IMR-90 (cell line): ENCODE measurements around the gene GLCE. TPM values are rescaled to one million over a fixed set of nuclear protein-coding genes. Genes with fewer than 3 reads are reported as not detected.

ENCODE experiments used
- ATAC-seq: fragments of 200-7000 bp; cut with Tn5 transposase; 2 replicates; pipeline ENCODE4 v1.9.1; 2020; ENCODE audit warnings: low read depth, mild to moderate bottlenecking, moderate library complexity
- BruUV-seq: library from RNA; stranded (reverse); fragments of 400-500 nt; replicated peaks from 2 replicates; lab custom pipeline; 2021; lab: Mats Ljungman, UMichigan
- CTCF ChIA-PET: fragments of 300-600 bp; formaldehyde crosslinking; extraction: SDS; loops from one replicate; lab custom pipeline; 2021; ENCODE audit warnings: antibody characterized with exemption; lab: Yijun Ruan, JAX
- POLR2A ChIA-PET: fragments of 300-600 bp; sonication (Branson Sonifier 250); formaldehyde crosslinking; loops from one replicate; lab custom pipeline; 2022; ENCODE audit warnings: antibody characterized with exemption; ENCODE audit not compliant: unreplicated experiment; lab: Charles Lee
- DNase-seq: peaks from one replicate; pipeline ENCODE4 v3.0.0; 2013
- H2AFZ ChIP-seq: replicated peaks from 2 replicates; pipeline ENCODE3; 2013; ENCODE audit warnings: low read length, mild to moderate bottlenecking; ENCODE audit not compliant: poor library complexity
- H2AK5ac ChIP-seq: 2 replicates; pipeline ENCODE4 v1.6.1; 2013; ENCODE audit warnings: low read depth, low read length, inconsistent platforms
- H2AK9ac ChIP-seq: replicated peaks from 2 replicates; pipeline ENCODE3; 2013; ENCODE audit warnings: mild to moderate bottlenecking, low read depth, low read length, moderate library complexity; ENCODE audit not compliant: poor library complexity
- H2BK120ac ChIP-seq: 2 replicates; pipeline ENCODE4 v1.6.1; 2013; ENCODE audit warnings: low read depth, low read length, inconsistent platforms
- H2BK15ac ChIP-seq: 3 replicates; pipeline ENCODE4 v1.6.1; 2013; ENCODE audit warnings: low read depth, low read length, inconsistent platforms
- H2BK20ac ChIP-seq: 2 replicates; pipeline ENCODE4 v1.6.1; 2013; ENCODE audit warnings: low read depth, mild to moderate bottlenecking, inconsistent platforms, low read length, moderate library complexity
- H2BK5ac ChIP-seq: 2 replicates; pipeline ENCODE4 v1.6.1; 2013; ENCODE audit warnings: mild to moderate bottlenecking, low read depth, low read length, inconsistent platforms; ENCODE audit not compliant: poor library complexity, severe bottlenecking
- H3K14ac ChIP-seq: replicated peaks from 2 replicates; pipeline ENCODE4 v1.6.1; 2013; ENCODE audit warnings: low read depth, low read length, inconsistent platforms
- H3K18ac ChIP-seq: 2 replicates; pipeline ENCODE4 v1.6.1; 2013; ENCODE audit warnings: low read depth, low read length, control low read depth
- H3K23ac ChIP-seq: 2 replicates; pipeline ENCODE4 v1.6.1; 2013; ENCODE audit warnings: low read depth, low read length, inconsistent platforms
- H3K27ac ChIP-seq: 2 replicates; pipeline ENCODE4 v1.5.1; 2013; ENCODE audit warnings: mild to moderate bottlenecking, control low read depth, low read length; ENCODE audit not compliant: insufficient read depth
- H3K27me3 ChIP-seq: 2 replicates; pipeline ENCODE4 v1.6.1; 2013; ENCODE audit warnings: low read length; ENCODE audit not compliant: control insufficient read depth, insufficient read depth
- H3K36me3 ChIP-seq: 2 replicates; pipeline ENCODE4 v1.6.1; 2013; ENCODE audit warnings: low read length, mixed read lengths; ENCODE audit not compliant: control insufficient read depth, insufficient read depth
- H3K4ac ChIP-seq: 2 replicates; pipeline ENCODE4 v1.6.1; 2013; ENCODE audit warnings: low read depth, low read length, inconsistent platforms
- H3K4me1 ChIP-seq: 2 replicates; pipeline ENCODE4 v1.6.1; 2013; ENCODE audit warnings: low read length, mixed read lengths; ENCODE audit not compliant: control insufficient read depth, insufficient read depth
- H3K4me2 ChIP-seq: 2 replicates; pipeline ENCODE4 v1.6.1; 2013; ENCODE audit warnings: low read depth, mild to moderate bottlenecking, control low read depth, low read length, moderate library complexity
- H3K4me3 ChIP-seq: 2 replicates; pipeline ENCODE4 v1.5.1; 2013; ENCODE audit warnings: low read depth, mild to moderate bottlenecking, control low read depth, low read length, moderate library complexity; ENCODE audit not compliant: insufficient read depth
- H3K56ac ChIP-seq: 2 replicates; pipeline ENCODE4 v1.6.1; 2013; ENCODE audit warnings: low read length, inconsistent platforms; ENCODE audit not compliant: insufficient read depth; ENCODE audit errors: extremely low read depth
- H3K79me1 ChIP-seq, 2 experiments: 2 replicates each; pipeline ENCODE4 v1.6.1; 2013; ENCODE audit warnings: low read length in 2 of 2, inconsistent platforms in 1 of 2, low read depth in 1 of 2
- H3K9ac ChIP-seq: 2 replicates; pipeline ENCODE4 v1.6.1; 2013; ENCODE audit warnings: low read depth, low read length, control low read depth
- H3K9me1 ChIP-seq: 2 replicates; pipeline ENCODE4 v1.6.1; 2013; ENCODE audit warnings: low read length, inconsistent platforms; ENCODE audit not compliant: insufficient read depth
- H3K9me3 ChIP-seq: 2 replicates; pipeline ENCODE4 v1.6.1; 2013; ENCODE audit warnings: low read length; ENCODE audit not compliant: control insufficient read depth, insufficient read depth
- H4K20me1 ChIP-seq: 2 replicates; pipeline ENCODE4 v1.6.1; 2013; ENCODE audit warnings: low read length, inconsistent platforms; ENCODE audit not compliant: insufficient read depth
- H4K5ac ChIP-seq: 2 replicates; pipeline ENCODE4 v1.6.1; 2013; ENCODE audit warnings: mild to moderate bottlenecking, low read depth, low read length, control low read depth
- H4K8ac ChIP-seq, 2 experiments: 2 replicates each; pipeline ENCODE4 v1.6.1; 2013; ENCODE audit warnings: low read depth in 2 of 2, low read length in 2 of 2, control low read depth in 1 of 2, inconsistent platforms in 1 of 2
- H4K91ac ChIP-seq: 2 replicates; pipeline ENCODE4 v1.6.1; 2013; ENCODE audit warnings: low read depth, low read length, inconsistent platforms; ENCODE audit not compliant: insufficient read depth
- BHLHE40 ChIP-seq: fragments of 150-350 bp; IDR thresholded peaks from 2 replicates; pipeline ENCODE4 v1.6.1; 2016; ENCODE audit warnings: mild to moderate bottlenecking, low read depth, low read length
- CEBPB ChIP-seq: IDR thresholded peaks from 2 replicates; pipeline ENCODE4 v1.6.1; 2012; ENCODE audit warnings: low read depth, low read length, improper control_type of control experiment
- CHD1 ChIP-seq: IDR thresholded peaks from 2 replicates; pipeline ENCODE4 v1.6.1; 2012; ENCODE audit warnings: low read depth, low read length, improper control_type of control experiment
- CTCF ChIP-seq: conservative IDR thresholded peaks from 2 replicates; pipeline ENCODE4 v1.5.1; 2012; ENCODE audit warnings: mild to moderate bottlenecking, low read depth, low read length, improper control_type of control experiment
- FOS ChIP-seq: fragments of 150-350 bp; IDR thresholded peaks from 2 replicates; pipeline ENCODE4 v1.6.1; 2016; ENCODE audit warnings: low read depth, low read length
- MAFK ChIP-seq: IDR thresholded peaks from 2 replicates; pipeline ENCODE4 v1.6.1; 2012; ENCODE audit warnings: low read depth, low read length, improper control_type of control experiment
- MAZ ChIP-seq: IDR thresholded peaks from 2 replicates; pipeline ENCODE4 v1.6.1; 2012; ENCODE audit warnings: low read depth, mild to moderate bottlenecking, low read length, improper control_type of control experiment, moderate library complexity, borderline replicate concordance
- MXI1 ChIP-seq: IDR thresholded peaks from 2 replicates; pipeline ENCODE4 v1.6.1; 2012; ENCODE audit warnings: low read depth, mild to moderate bottlenecking, low read length, moderate library complexity, borderline replicate concordance
- NFE2L2 ChIP-seq: fragments of 150-350 bp; IDR thresholded peaks from 2 replicates; pipeline ENCODE4 v1.6.1; 2016; ENCODE audit warnings: low read depth, mild to moderate bottlenecking, low read length
- POLR2A ChIP-seq: IDR thresholded peaks from 2 replicates; pipeline ENCODE4 v1.6.1; 2012; ENCODE audit warnings: mild to moderate bottlenecking, low read depth, low read length
- RAD21 ChIP-seq: IDR thresholded peaks from 2 replicates; pipeline ENCODE4 v1.6.1; 2012; ENCODE audit warnings: low read length, improper control_type of control experiment
- RCOR1 ChIP-seq: IDR thresholded peaks from 2 replicates; pipeline ENCODE4 v1.6.1; 2012; ENCODE audit warnings: mild to moderate bottlenecking, low read length, improper control_type of control experiment; ENCODE audit not compliant: insufficient replicate concordance
- RFX5 ChIP-seq: IDR thresholded peaks from 2 replicates; pipeline ENCODE4 v1.8.0; 2012; ENCODE audit warnings: low read depth, mild to moderate bottlenecking, low read length, moderate library complexity
- SMC3 ChIP-seq: fragments of 150-350 bp; IDR thresholded peaks from 2 replicates; pipeline ENCODE4 v1.6.1; 2016; ENCODE audit warnings: low read depth, mild to moderate bottlenecking, antibody characterized with exemption, low read length, moderate library complexity
- USF2 ChIP-seq: fragments of 150-350 bp; IDR thresholded peaks from 2 replicates; pipeline ENCODE4 v1.6.1; 2017; ENCODE audit warnings: mild to moderate bottlenecking, antibody characterized with exemption, low read length, low read depth
- WGBS, 2 experiments: methylation state at CpG; one replicate each; pipeline versions ENCODE4 v1.1.5 to v1.1.7; 2013; ENCODE audit warnings: missing lambda C conversion rate in 2 of 2; ENCODE audit not compliant: insufficient read length in 1 of 2; ENCODE audit errors: extremely low coverage in 2 of 2; 5-methylcytosine and 5-hydroxymethylcytosine counted together
- dilution Hi-C: fragments of 300-500 bp; cut with HindIII; formaldehyde crosslinking; loops from one replicate; pipeline ENCODE4 v1.14.3; 2018; ENCODE audit warnings: low sequenced_read_pairs; ENCODE audit not compliant: unreplicated experiment
- in situ Hi-C: fragments of 300-500 bp; cut with MboI; formaldehyde crosslinking; loops from 3 replicates; pipeline ENCODE4 v1.14.3; 2019; ENCODE audit warnings: low sequenced_read_pairs, inconsistent platforms, mixed read lengths
- intact Hi-C: fragments of 100-400 bp; cut with micrococcal nuclease; formaldehyde crosslinking; loops from 2 replicates; pipeline ENCODE4 v1.10.0; 2022
- polyA plus RNA-seq, 3 experiments: library from polyadenylated mRNA; depleted of rRNA; stranded (reverse); fragments of >200 nt; gene quantifications; 2 replicates each; pipeline ENCODE4 v1.2.3, GENCODE V29; 2012; ENCODE audit warnings: low replicate concordance in 1 of 3
- total RNA-seq: library from RNA; depleted of rRNA; stranded (reverse); fragments of >200 nt; gene quantifications from 2 replicates; pipeline ENCODE4 v1.2.3, GENCODE V29; 2012
- TF ChIP-seq, protein P1 (sequence below): fragments of 150-350 bp; IDR thresholded peaks from 2 replicates; pipeline ENCODE4 v1.6.1; 2016; ENCODE audit warnings: low read depth, mild to moderate bottlenecking, low read length, moderate library complexity, borderline replicate concordance

The GLCE gene
- total and polyA plus RNA-seq, 2 of the 4 experiments (the other 2 are of a cell fraction), result 15.3 to 29.6 TPM

GRCh38 chr15:69149803-69150202 lies 10.6 kb upstream of the GLCE start:
- Histone ChIP-seq H3K9me3 (no peaks in the 10 kb centered on the region), H3K56ac (no peak overlapping the region), H3K9ac (no peak overlapping the region), H2BK5ac (no peak overlapping the region), H3K27ac (no peak overlapping the region), H2BK15ac (no peak overlapping the region), H3K79me1 (no peaks in the 10 kb centered on the region), H4K91ac (no peak overlapping the region), H3K4me2 (no peak overlapping the region), H4K5ac (no peak overlapping the region), H2AK5ac (no peak overlapping the region), H4K8ac (no peak overlapping the region), H2AFZ (no peak overlapping the region), H3K9me1 (peaks cover 6% of the 10 kb centered on the region), H3K18ac (no peak overlapping the region), H3K4ac (no peak overlapping the region), H3K27me3 (peaks cover 21% of the 10 kb centered on the region), H3K23ac (no peak overlapping the region), H3K4me3 (no peak overlapping the region), H3K36me3 (no peaks in the 10 kb centered on the region), H3K14ac (no peak overlapping the region), H2BK20ac (no peak overlapping the region), H4K20me1 (no peaks in the 10 kb centered on the region), H2AK9ac (no peak overlapping the region), H3K4me1 (peaks cover 9% of the 10 kb centered on the region), H2BK120ac (no peak overlapping the region)
- no TSS peak for BruUV-seq
- ChIA-PET POLR2A (no interaction called here), CTCF (no interaction called here)
- DNase-seq, result no peak
- no peak for ATAC-seq
- intact Hi-C loops, result no loop called here
- TF ChIP-seq MAZ (no peak), CEBPB (no peak), BHLHE40 (no peak), NFE2L2 (no peak), RCOR1 (no peak), USF2 (no peak), POLR2A (no peak), CHD1 (no peak), RFX5 (no peak), FOS (no peak), RAD21 (no peak), CTCF (no peak), MAFK (no peak), MXI1 (no peak), SMC3 (no peak)
- TF ChIP-seq, protein P1, sequence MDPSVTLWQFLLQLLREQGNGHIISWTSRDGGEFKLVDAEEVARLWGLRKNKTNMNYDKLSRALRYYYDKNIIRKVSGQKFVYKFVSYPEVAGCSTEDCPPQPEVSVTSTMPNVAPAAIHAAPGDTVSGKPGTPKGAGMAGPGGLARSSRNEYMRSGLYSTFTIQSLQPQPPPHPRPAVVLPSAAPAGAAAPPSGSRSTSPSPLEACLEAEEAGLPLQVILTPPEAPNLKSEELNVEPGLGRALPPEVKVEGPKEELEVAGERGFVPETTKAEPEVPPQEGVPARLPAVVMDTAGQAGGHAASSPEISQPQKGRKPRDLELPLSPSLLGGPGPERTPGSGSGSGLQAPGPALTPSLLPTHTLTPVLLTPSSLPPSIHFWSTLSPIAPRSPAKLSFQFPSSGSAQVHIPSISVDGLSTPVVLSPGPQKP, result no peak
- WGBS, 2 experiments, result 90% methylated on average over 2 of the region's 2 CpGs; no CpG with 5 or more reads in 1 of the 2 experiments
- in situ Hi-C loops, result no loop called here
- dilution Hi-C loops, result no loop called here
